Measurements from ENCODE around the gene RUFY2. TPM values are rescaled to one million over a fixed set of nuclear protein-coding genes. Genes with fewer than 3 reads are reported as not detected.

Gene RUFY2
- total and polyA plus RNA-seq, 8 donors, result 4.6 to 104 (median 27.6) TPM

- peak; percentile 57 to 90 for DNase-seq
- peak overlapping the region; percentile 90 to 96 (median 93) for H3K27ac ChIP-seq
- H3K9me3 ChIP-seq, result no peaks in the 10 kb centered on the region
- no peaks in the 10 kb centered on the region for H3K27me3 ChIP-seq
- peak overlapping the region; percentile 95 to 100 (median 98) for H3K4me3 ChIP-seq
- peaks cover 9 to 38% (median 16%) of the 10 kb centered on the region in 4 donors for H3K4me1 ChIP-seq
- 0 to 1% (median 0%) methylated on average over 24 to 38 of the region's 38 CpGs for WGBS, 5 donors
- H3K36me3 ChIP-seq, result peaks cover 3 to 6% (median 5%) of the 10 kb centered on the region in 4 donors
- TF ChIP-seq CTCF (IDR thresholded peaks at IDR 0.05) (no peak), POLR2AphosphoS5 (IDR thresholded peaks at IDR 0.05) (no peak), POLR2A (IDR thresholded peaks at IDR 0.05) (no peak), EP300 (IDR thresholded peaks at IDR 0.05) (no peak)
- intact Hi-C loops (cut with DNase I; ENCODE audit: low total_unique reads), result no loop called here
Measured at GRCh38 chr10:68406111-68406814, 814 bp downstream of the RUFY2 start.

GRCh38 chr10:68403701-68404100 lies 3.4 kb downstream of the RUFY2 start:
- TF ChIP-seq CTCF (IDR thresholded peaks at IDR 0.05) (no peak), POLR2AphosphoS5 (IDR thresholded peaks at IDR 0.05) (no peak), POLR2A (IDR thresholded peaks at IDR 0.05) (no peak), EP300 (IDR thresholded peaks at IDR 0.05) (no peak)
- H3K4me3 ChIP-seq, result no peak overlapping the region
- intact Hi-C loops (cut with DNase I; ENCODE audit: low total_unique reads), result no loop called here
- no peaks in the 10 kb centered on the region for H3K9me3 ChIP-seq
- peaks cover 9 to 32% (median 29%) of the 10 kb centered on the region in 4 donors for H3K36me3 ChIP-seq
- H3K4me1 ChIP-seq, result peaks cover 9 to 38% (median 16%) of the 10 kb centered on the region in 4 donors
- WGBS, 5 donors, result 78 to 94% (median 88%) methylated on average over 4 of the region's 4 CpGs
- no peaks in the 10 kb centered on the region for H3K27me3 ChIP-seq
- no peak overlapping the region for H3K27ac ChIP-seq
- no peak for DNase-seq

GRCh38 chr10:68402276-68402675 lies 4.8 kb downstream of the RUFY2 start:
- H3K36me3 ChIP-seq, result peaks cover 9 to 46% (median 40%) of the 10 kb centered on the region in 4 donors
- H3K4me1 ChIP-seq, result peaks cover 9 to 36% (median 16%) of the 10 kb centered on the region in 4 donors
- H3K27me3 ChIP-seq, result no peaks in the 10 kb centered on the region
- intact Hi-C loops (cut with DNase I; ENCODE audit: low total_unique reads), result no loop called here
- H3K9me3 ChIP-seq, result no peaks in the 10 kb centered on the region
- no peak overlapping the region for H3K4me3 ChIP-seq
- H3K27ac ChIP-seq, result no peak overlapping the region
- no peak for TF ChIP-seq POLR2AphosphoS5 (IDR thresholded peaks at IDR 0.05)
- TF ChIP-seq EP300 (IDR thresholded peaks at IDR 0.05), result no peak
- TF ChIP-seq CTCF (IDR thresholded peaks at IDR 0.05), result no peak
- TF ChIP-seq POLR2A (IDR thresholded peaks at IDR 0.05), result no peak
- WGBS, 5 donors, result 54 to 73% (median 71%) methylated on average over 1 of the region's 1 CpG
- DNase-seq, result no peak

- WGBS, 5 donors, result 90 to 100% (median 100%) methylated on average over 1 of the region's 1 CpG
- no peak overlapping the region for H3K27ac ChIP-seq
- H3K4me3 ChIP-seq, result no peak overlapping the region
- no peak for TF ChIP-seq POLR2A (IDR thresholded peaks at IDR 0.05)
- TF ChIP-seq EP300 (IDR thresholded peaks at IDR 0.05), result no peak
- TF ChIP-seq CTCF (IDR thresholded peaks at IDR 0.05), result no peak
- no peak for TF ChIP-seq POLR2AphosphoS5 (IDR thresholded peaks at IDR 0.05)
- H3K9me3 ChIP-seq, result no peaks in the 10 kb centered on the region
- peaks cover 20 to 97% (median 88%) of the 10 kb centered on the region in 4 donors for H3K36me3 ChIP-seq
- intact Hi-C loops (cut with DNase I; ENCODE audit: low total_unique reads), result no loop called here
- H3K4me1 ChIP-seq, result peaks cover 0 to 4% (median 0%) of the 10 kb centered on the region in 4 donors
- DNase-seq, result no peak
- H3K27me3 ChIP-seq, result no peaks in the 10 kb centered on the region
Measured at GRCh38 chr10:68397005-68397404, 10.1 kb downstream of the RUFY2 start.

Data from stomach (tissue), 9 donors.